HEK293 (cell line): ENCODE data around the gene CACNB2.

Experiments
- CTCF ChIA-PET: fragments of 350-600 bp; formaldehyde crosslinking; extraction: SDS; loops from one replicate; lab custom pipeline; 2021; ENCODE audit warnings: antibody characterized with exemption; lab: Yijun Ruan, JAX
- POLR2A ChIA-PET: fragments of 300-600 bp; formaldehyde crosslinking; extraction: SDS; loops from one replicate; lab custom pipeline; 2020; ENCODE audit warnings: antibody characterized with exemption, inconsistent platforms; lab: Yijun Ruan, JAX
- H3K27ac ChIP-seq: fragments of 200-500 bp; sonication (Bioruptor generic); 2 replicates; pipeline ENCODE4 v1.5.1; 2014; ENCODE audit warnings: low read depth, low read length, control low read depth, inconsistent platforms; ENCODE audit errors: extremely low read depth
- H3K36me3 ChIP-seq, 2 experiments: fragments of 200-500 bp in 1 of 2; sonication (Bioruptor generic) in 1 of 2; 1 replicate in 1 of 2; 2 replicates in 1 of 2; pipeline ENCODE4 v1.5.1; 2014 to 2017; ENCODE audit warnings: inconsistent platforms in 2 of 2, low read length in 2 of 2; ENCODE audit not compliant: control insufficient read depth in 2 of 2, insufficient read depth in 1 of 2
- H3K4me1 ChIP-seq: fragments of 200-500 bp; sonication (Bioruptor generic); 2 replicates; pipeline ENCODE4 v1.5.1; 2014; ENCODE audit warnings: mild to moderate bottlenecking, low read length, inconsistent platforms; ENCODE audit not compliant: control insufficient read depth, insufficient read depth
- H3K4me3 ChIP-seq: 2 replicates; pipeline ENCODE4 v1.5.1; 2011; ENCODE audit warnings: low read depth, mild to moderate bottlenecking, control low read depth, low read length, moderate library complexity
- H3K9me3 ChIP-seq: fragments of 200-500 bp; sonication (Bioruptor generic); 2 replicates; pipeline ENCODE4 v1.5.1; 2014; ENCODE audit warnings: low read depth, low read length, inconsistent platforms; ENCODE audit not compliant: control insufficient read depth, insufficient read depth
- BCL11B ChIP-seq: fragments of 450-650 bp; formaldehyde crosslinking; IDR thresholded peaks from 2 replicates; pipeline ENCODE4 v1.5.1; 2016; ENCODE audit warnings: low read depth, missing biosample characterization, missing genetic modification characterization
- CTCF ChIP-seq: fragments of 450-650 bp; formaldehyde crosslinking; IDR thresholded peaks from 2 replicates; pipeline ENCODE4 v1.5.1; 2016; ENCODE audit warnings: missing biosample characterization, missing genetic modification characterization
- EGR2 ChIP-seq: fragments of 450-650 bp; formaldehyde crosslinking; IDR thresholded peaks from 2 replicates; pipeline ENCODE4 v1.5.1; 2016; ENCODE audit warnings: low read depth, missing biosample characterization, missing genetic modification characterization
- GLI2 ChIP-seq: fragments of 450-650 bp; formaldehyde crosslinking; IDR thresholded peaks from 2 replicates; pipeline ENCODE4; 2017; ENCODE audit warnings: missing biosample characterization, missing genetic modification characterization, low read depth, borderline replicate concordance
- SALL2 ChIP-seq: fragments of 450-650 bp; formaldehyde crosslinking; IDR thresholded peaks from 2 replicates; pipeline ENCODE4 v1.5.0; 2017; ENCODE audit warnings: missing biosample characterization, mild to moderate bottlenecking, missing genetic modification characterization, borderline replicate concordance
- ZNF112 ChIP-seq: fragments of 450-650 bp; formaldehyde crosslinking; IDR thresholded peaks from 2 replicates; pipeline ENCODE4 v1.5.0; 2017; ENCODE audit warnings: missing biosample characterization, missing genetic modification characterization
- ZNF140 ChIP-seq: fragments of 450-650 bp; formaldehyde crosslinking; IDR thresholded peaks from 2 replicates; pipeline ENCODE4 v1.5.1; 2016; ENCODE audit warnings: missing biosample characterization, missing genetic modification characterization
- ZNF146 ChIP-seq: fragments of 450-650 bp; formaldehyde crosslinking; IDR thresholded peaks from 2 replicates; pipeline ENCODE4 v1.5.1; 2016; ENCODE audit warnings: missing biosample characterization, missing genetic modification characterization
- ZNF16 ChIP-seq: fragments of 450-650 bp; formaldehyde crosslinking; IDR thresholded peaks from 2 replicates; pipeline ENCODE4 v1.5.1; 2016; ENCODE audit warnings: low read depth, missing biosample characterization, missing genetic modification characterization
- ZNF184 ChIP-seq: fragments of 450-650 bp; IDR thresholded peaks from 2 replicates; pipeline ENCODE4 v1.5.1; 2018; ENCODE audit warnings: missing biosample characterization, mild to moderate bottlenecking, missing genetic modification characterization
- ZNF311 ChIP-seq: fragments of 450-650 bp; formaldehyde crosslinking; IDR thresholded peaks from 2 replicates; pipeline ENCODE4 v1.5.1; 2017; ENCODE audit warnings: missing biosample characterization, missing genetic modification characterization, borderline replicate concordance
- ZNF341 ChIP-seq: fragments of 450-650 bp; formaldehyde crosslinking; IDR thresholded peaks from 2 replicates; pipeline ENCODE4; 2016; ENCODE audit warnings: low read depth, missing biosample characterization, missing genetic modification characterization
- ZNF350 ChIP-seq: fragments of 450-650 bp; formaldehyde crosslinking; IDR thresholded peaks from 2 replicates; pipeline ENCODE4 v1.5.0; 2017; ENCODE audit warnings: missing biosample characterization, mild to moderate bottlenecking, missing genetic modification characterization
- ZNF48 ChIP-seq: fragments of 450-650 bp; formaldehyde crosslinking; IDR thresholded peaks from 2 replicates; pipeline ENCODE4 v1.5.1; 2016; ENCODE audit warnings: missing biosample characterization, missing genetic modification characterization
- ZNF560 ChIP-seq: fragments of 450-650 bp; formaldehyde crosslinking; IDR thresholded peaks from 2 replicates; pipeline ENCODE4 v1.5.1; 2017; ENCODE audit warnings: missing biosample characterization, missing genetic modification characterization, borderline replicate concordance
- ZNF654 ChIP-seq: fragments of 450-650 bp; formaldehyde crosslinking; IDR thresholded peaks from 2 replicates; pipeline ENCODE4 v1.5.1; 2016; ENCODE audit warnings: low read depth, missing biosample characterization, missing genetic modification characterization
- ZNF785 ChIP-seq: fragments of 450-650 bp; formaldehyde crosslinking; IDR thresholded peaks from 2 replicates; pipeline ENCODE4 v1.5.1; 2016; ENCODE audit warnings: missing biosample characterization, missing genetic modification characterization
- ZNF830 ChIP-seq: fragments of 450-650 bp; IDR thresholded peaks from 2 replicates; pipeline ENCODE4 v1.5.0; 2018; ENCODE audit warnings: missing biosample characterization, missing genetic modification characterization, low read depth, mild to moderate bottlenecking, moderate library complexity
- ZNF837 ChIP-seq: fragments of 450-650 bp; formaldehyde crosslinking; IDR thresholded peaks from 2 replicates; pipeline ENCODE4 v1.5.1; 2016; ENCODE audit warnings: missing biosample characterization, missing genetic modification characterization
- TF ChIP-seq, protein P1 (sequence below): fragments of 450-650 bp; formaldehyde crosslinking; IDR thresholded peaks from 2 replicates; pipeline ENCODE4 v1.5.1; 2016; ENCODE audit warnings: missing biosample characterization, missing genetic modification characterization
- TF ChIP-seq, protein P2 (sequence below): fragments of 450-650 bp; formaldehyde crosslinking; IDR thresholded peaks from 2 replicates; pipeline ENCODE4 v1.5.1; 2016; ENCODE audit warnings: missing biosample characterization, missing genetic modification characterization, borderline replicate concordance

Gene CACNB2

GRCh38 chr10:18235477-18235876, 95.3 kb downstream of the CACNB2 start:
- no peak overlapping the region for H3K4me3 ChIP-seq
- H3K27ac ChIP-seq = no peak overlapping the region
- ChIA-PET CTCF (interaction anchor here (0.6 kb wide), 1 partner anchor 251 kb away, joined by 3 read pairs; no protein-coding TSS in a partner anchor), POLR2A (interaction anchor here (0.6 kb wide), 1 partner anchor 319 kb away, joined by 7 read pairs; no protein-coding TSS in a partner anchor)
- H3K9me3 ChIP-seq = no peaks in the 10 kb centered on the region
- H3K4me1 ChIP-seq = no peaks in the 10 kb centered on the region
- no peak for TF ChIP-seq GLI2 (tag by site-specific recombination)
- H3K36me3 ChIP-seq = no peaks in the 10 kb centered on the region

- TF ChIP-seq, protein P1, sequence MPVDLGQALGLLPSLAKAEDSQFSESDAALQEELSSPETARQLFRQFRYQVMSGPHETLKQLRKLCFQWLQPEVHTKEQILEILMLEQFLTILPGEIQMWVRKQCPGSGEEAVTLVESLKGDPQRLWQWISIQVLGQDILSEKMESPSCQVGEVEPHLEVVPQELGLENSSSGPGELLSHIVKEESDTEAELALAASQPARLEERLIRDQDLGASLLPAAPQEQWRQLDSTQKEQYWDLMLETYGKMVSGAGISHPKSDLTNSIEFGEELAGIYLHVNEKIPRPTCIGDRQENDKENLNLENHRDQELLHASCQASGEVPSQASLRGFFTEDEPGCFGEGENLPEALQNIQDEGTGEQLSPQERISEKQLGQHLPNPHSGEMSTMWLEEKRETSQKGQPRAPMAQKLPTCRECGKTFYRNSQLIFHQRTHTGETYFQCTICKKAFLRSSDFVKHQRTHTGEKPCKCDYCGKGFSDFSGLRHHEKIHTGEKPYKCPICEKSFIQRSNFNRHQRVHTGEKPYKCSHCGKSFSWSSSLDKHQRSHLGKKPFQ (tag by site-specific recombination) = no peak
- TF ChIP-seq BCL11B (tag by site-specific recombination) (no peak), ZNF16 (tag by site-specific recombination) (no peak), ZNF112 (tag by site-specific recombination) (no peak), ZNF48 (tag by site-specific recombination) (no peak), ZNF341 (no peak), ZNF837 (tag by site-specific recombination) (no peak), SALL2 (tag by site-specific recombination) (no peak), EGR2 (tag by site-specific recombination) (no peak), ZNF350 (tag by site-specific recombination) (no peak), ZNF830 (no peak), ZNF311 (no peak)
- TF ChIP-seq, protein P2, sequence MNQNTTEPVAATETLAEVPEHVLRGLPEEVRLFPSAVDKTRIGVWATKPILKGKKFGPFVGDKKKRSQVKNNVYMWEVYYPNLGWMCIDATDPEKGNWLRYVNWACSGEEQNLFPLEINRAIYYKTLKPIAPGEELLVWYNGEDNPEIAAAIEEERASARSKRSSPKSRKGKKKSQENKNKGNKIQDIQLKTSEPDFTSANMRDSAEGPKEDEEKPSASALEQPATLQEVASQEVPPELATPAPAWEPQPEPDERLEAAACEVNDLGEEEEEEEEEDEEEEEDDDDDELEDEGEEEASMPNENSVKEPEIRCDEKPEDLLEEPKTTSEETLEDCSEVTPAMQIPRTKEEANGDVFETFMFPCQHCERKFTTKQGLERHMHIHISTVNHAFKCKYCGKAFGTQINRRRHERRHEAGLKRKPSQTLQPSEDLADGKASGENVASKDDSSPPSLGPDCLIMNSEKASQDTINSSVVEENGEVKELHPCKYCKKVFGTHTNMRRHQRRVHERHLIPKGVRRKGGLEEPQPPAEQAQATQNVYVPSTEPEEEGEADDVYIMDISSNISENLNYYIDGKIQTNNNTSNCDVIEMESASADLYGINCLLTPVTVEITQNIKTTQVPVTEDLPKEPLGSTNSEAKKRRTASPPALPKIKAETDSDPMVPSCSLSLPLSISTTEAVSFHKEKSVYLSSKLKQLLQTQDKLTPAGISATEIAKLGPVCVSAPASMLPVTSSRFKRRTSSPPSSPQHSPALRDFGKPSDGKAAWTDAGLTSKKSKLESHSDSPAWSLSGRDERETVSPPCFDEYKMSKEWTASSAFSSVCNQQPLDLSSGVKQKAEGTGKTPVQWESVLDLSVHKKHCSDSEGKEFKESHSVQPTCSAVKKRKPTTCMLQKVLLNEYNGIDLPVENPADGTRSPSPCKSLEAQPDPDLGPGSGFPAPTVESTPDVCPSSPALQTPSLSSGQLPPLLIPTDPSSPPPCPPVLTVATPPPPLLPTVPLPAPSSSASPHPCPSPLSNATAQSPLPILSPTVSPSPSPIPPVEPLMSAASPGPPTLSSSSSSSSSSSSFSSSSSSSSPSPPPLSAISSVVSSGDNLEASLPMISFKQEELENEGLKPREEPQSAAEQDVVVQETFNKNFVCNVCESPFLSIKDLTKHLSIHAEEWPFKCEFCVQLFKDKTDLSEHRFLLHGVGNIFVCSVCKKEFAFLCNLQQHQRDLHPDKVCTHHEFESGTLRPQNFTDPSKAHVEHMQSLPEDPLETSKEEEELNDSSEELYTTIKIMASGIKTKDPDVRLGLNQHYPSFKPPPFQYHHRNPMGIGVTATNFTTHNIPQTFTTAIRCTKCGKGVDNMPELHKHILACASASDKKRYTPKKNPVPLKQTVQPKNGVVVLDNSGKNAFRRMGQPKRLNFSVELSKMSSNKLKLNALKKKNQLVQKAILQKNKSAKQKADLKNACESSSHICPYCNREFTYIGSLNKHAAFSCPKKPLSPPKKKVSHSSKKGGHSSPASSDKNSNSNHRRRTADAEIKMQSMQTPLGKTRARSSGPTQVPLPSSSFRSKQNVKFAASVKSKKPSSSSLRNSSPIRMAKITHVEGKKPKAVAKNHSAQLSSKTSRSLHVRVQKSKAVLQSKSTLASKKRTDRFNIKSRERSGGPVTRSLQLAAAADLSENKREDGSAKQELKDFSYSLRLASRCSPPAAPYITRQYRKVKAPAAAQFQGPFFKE (tag by site-specific recombination) = no peak
- POLR2A ChIA-PET = no interaction called here
- CTCF ChIA-PET = interaction anchor here (0.7 kb wide), 1 partner anchor 888 kb away, joined by 3 read pairs; no protein-coding TSS in a partner anchor
- Histone ChIP-seq H3K4me3 (no peak overlapping the region), H3K27ac (no peak overlapping the region), H3K9me3 (no peaks in the 10 kb centered on the region), H3K36me3 (no peaks in the 10 kb centered on the region), H3K4me1 (no peaks in the 10 kb centered on the region)
Observed at GRCh38 chr10:18236756-18237155, 96.5 kb downstream of the CACNB2 start.

DNA sequence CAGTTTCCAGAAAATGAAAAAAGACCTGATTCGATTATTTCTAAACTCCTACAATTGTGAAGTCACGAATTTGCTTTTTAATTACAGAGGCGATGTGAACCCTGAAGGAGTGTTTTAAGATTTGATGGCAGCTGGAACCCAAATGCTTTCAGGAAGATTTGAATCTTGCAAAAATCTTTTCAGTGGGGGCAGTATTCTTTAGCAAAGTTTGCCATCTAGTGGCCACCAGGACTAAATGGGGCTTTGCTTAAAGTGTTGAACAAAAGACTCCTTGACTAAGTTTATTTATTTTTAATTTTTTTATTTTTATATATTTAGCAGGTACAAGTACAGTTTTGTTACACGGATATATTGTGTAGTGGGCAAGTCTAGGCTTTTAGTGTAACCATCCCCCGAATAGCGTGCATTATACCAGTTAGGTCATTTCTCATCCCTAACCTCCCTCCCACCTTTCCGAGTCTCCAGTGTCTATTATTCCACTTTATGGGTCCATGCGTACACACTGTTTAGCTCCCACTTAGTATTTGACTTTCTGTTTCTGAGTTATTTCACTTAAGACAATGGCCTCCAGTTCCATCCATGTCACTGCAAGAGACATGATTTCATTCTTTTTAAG, 98.8 kb downstream of the CACNB2 start:
- peak; percentile 78 for TF ChIP-seq ZNF146 (tag by site-specific recombination)
- no peak for TF ChIP-seq ZNF785 (tag by site-specific recombination)
- 0 out of 2 replicates have a peak, but pooled peaks have one; percentile 9 for TF ChIP-seq CTCF
- no peak for TF ChIP-seq ZNF184 (tag by site-specific recombination)
- TF ChIP-seq ZNF560 (tag by site-specific recombination) = no peak
- peak; percentile 79 for TF ChIP-seq ZNF654 (tag by site-specific recombination)
- no peak for TF ChIP-seq ZNF140 (tag by site-specific recombination)
- ChIA-PET POLR2A (no interaction called here), CTCF (interaction anchor here (0.5 to 2.9 kb wide), 15 partner anchors 8 to 890 kb away, joined by 3 to 16 read pairs (median 3); no protein-coding TSS in a partner anchor)
- Histone ChIP-seq H3K4me3 (no peak overlapping the region), H3K4me1 (no peaks in the 10 kb centered on the region), H3K27ac (no peak overlapping the region), H3K36me3 (no peaks in the 10 kb centered on the region), H3K9me3 (no peaks in the 10 kb centered on the region)
